ENCODE results near the gene CYSLTR1.
"Not testable (repeated sequence)": the region's sequence is repeated elsewhere in the genome, so short reads cannot be mapped to it uniquely, and the experiment has no call there.

Gene CYSLTR1

GRCh38 chrX:78283511-78283910 is 43.9 kb downstream of the CYSLTR1 start:
- ChIA-PET CTCF (no interaction called here), POLR2A (no interaction called here)
- TF ChIP-seq SUZ12 (IDR thresholded peaks at IDR 0.05) (no peak), HDGF (IDR thresholded peaks at IDR 0.05; ENCODE audit: borderline replicate concordance) (no peak), NFRKB (IDR thresholded peaks at IDR 0.05) (no peak), FOXK2 (IDR thresholded peaks at IDR 0.05) (no peak), FOXA1 (IDR thresholded peaks at IDR 0.05) (no peak), BHLHE40 (IDR thresholded peaks at IDR 0.05; ENCODE audit: borderline replicate concordance) (no peak), ARNT (IDR thresholded peaks at IDR 0.05) (no peak), L3MBTL2 (conservative IDR thresholded peaks at IDR 0.05) (no peak), LEF1 (IDR thresholded peaks at IDR 0.05; ENCODE audit: borderline replicate concordance) (no peak), ELF4 (IDR thresholded peaks at IDR 0.05) (no peak), SP1 (IDR thresholded peaks at IDR 0.05) (no peak), TARDBP (IDR thresholded peaks at IDR 0.05) (no peak), PKNOX1 (IDR thresholded peaks at IDR 0.05) (no peak), CTBP1 (IDR thresholded peaks at IDR 0.05; ENCODE audit: borderline replicate concordance) (no peak), FOXM1 (IDR thresholded peaks at IDR 0.05; ENCODE audit: borderline replicate concordance) (no peak)
- no peak for DNase-seq (ENCODE audit: extremely low spot score)

GRCh38 chrX:78237127-78237526 is 90.3 kb downstream of the CYSLTR1 start:
- POLR2A ChIA-PET: no interaction called here
- CTCF ChIA-PET: no interaction called here
- no peak for TF ChIP-seq BHLHE40 (IDR thresholded peaks at IDR 0.05; ENCODE audit: borderline replicate concordance)
- TF ChIP-seq HDGF (IDR thresholded peaks at IDR 0.05; ENCODE audit: borderline replicate concordance): no peak
- no peak for TF ChIP-seq LEF1 (IDR thresholded peaks at IDR 0.05; ENCODE audit: borderline replicate concordance)
- no peak for TF ChIP-seq L3MBTL2 (conservative IDR thresholded peaks at IDR 0.05)
- TF ChIP-seq CTBP1 (IDR thresholded peaks at IDR 0.05; ENCODE audit: borderline replicate concordance): no peak
- no peak for TF ChIP-seq ELF4 (IDR thresholded peaks at IDR 0.05)
- TF ChIP-seq PKNOX1 (IDR thresholded peaks at IDR 0.05): no peak
- no peak for TF ChIP-seq SP1 (IDR thresholded peaks at IDR 0.05)
- no peak for TF ChIP-seq TARDBP (IDR thresholded peaks at IDR 0.05)

GRCh38 chrX:78226047-78226446 is 101.4 kb downstream of the CYSLTR1 start:
- POLR2A ChIA-PET; CTCF ChIA-PET; DNase-seq (ENCODE audit: extremely low spot score): not testable (repeated sequence)

More at GRCh38 chrX:78237127-78237526, 90.3 kb downstream of the CYSLTR1 start:
- no peak for DNase-seq (ENCODE audit: extremely low spot score)

Measured in HEK293T (cell line).